CD4-positive, alpha-beta T cell treated with Interleukin-4 for 4 hours (primary cell): ENCODE results near the gene SERTAD1.

Experiments
- DNase-seq: peaks from one replicate; pipeline ENCODE4 v3.0.0-alpha.2; 2020

SERTAD1 gene

DNA sequence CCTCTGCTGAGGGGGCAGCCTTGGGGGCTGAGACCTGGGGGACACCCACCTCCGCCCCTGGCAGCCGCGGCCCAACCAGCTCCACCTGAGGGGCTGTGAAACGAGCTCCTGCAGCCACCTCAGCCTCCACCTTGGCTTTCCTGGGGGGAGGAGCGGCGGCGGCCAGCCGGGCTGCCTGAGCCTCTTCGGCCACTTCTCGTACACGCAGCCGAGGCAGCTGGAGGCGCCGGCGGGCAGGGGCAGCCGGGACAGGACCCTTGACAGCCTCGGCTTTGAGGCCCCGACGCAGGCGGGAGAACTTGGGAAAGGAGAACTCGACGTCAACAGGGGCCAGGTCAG lies 28.3 kb downstream of the SERTAD1 start:
- DNase-seq = no peak

DNA sequence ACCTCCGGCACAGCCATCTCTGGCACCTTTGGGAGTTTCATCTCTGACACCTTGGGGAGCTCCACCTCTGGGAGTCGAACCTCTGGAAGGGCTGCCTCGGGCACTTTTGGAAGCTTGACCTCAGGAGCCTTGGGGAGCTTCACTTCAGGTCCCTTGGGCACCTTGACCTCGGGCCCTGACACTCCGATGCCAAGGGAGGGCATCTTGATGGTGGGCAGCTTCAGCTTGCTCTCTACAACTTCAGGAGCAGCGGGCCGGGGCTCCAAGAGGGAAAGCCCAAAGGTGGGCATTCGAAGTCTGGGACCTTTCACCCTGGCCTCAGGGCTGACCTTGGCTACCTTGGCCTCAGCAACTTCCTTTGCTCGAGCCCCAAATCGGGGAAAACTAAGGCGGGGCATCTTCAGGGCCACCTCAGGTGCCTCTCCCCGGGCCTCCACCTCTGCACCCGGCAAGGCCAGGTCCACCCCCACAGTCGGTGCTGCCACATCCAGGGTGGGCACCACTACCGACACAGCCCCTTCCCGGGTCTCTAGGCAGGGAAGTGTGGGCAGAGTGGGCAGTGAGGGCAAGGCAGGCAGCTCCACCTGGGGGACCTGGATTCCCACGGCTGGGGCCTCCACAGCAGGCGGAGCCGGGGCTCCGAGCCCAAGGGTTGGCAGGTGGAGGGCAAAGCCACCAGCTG lies 28.8 kb downstream of the SERTAD1 start:
- DNase-seq = no peak

DNA sequence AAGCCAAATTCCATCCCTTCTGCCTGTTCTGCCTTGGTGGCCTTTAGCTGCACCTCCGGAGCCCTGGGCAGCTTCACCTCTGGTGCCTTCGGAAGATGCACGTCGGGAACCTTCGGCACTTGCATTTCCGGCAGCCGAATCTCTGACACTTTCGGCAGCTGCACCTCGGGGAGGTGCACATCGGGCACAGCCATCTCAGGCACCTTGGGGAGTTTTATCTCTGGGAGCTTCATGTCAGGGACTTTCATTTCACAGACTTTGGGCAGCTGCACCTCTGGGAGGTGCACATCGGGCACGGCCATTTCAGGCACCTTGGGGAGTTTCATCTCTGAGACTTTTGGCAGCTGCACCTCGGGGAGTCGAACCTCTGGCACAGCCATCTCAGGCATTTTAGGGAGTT lies 29.8 kb downstream of the SERTAD1 start:
- no peak for DNase-seq

DNA sequence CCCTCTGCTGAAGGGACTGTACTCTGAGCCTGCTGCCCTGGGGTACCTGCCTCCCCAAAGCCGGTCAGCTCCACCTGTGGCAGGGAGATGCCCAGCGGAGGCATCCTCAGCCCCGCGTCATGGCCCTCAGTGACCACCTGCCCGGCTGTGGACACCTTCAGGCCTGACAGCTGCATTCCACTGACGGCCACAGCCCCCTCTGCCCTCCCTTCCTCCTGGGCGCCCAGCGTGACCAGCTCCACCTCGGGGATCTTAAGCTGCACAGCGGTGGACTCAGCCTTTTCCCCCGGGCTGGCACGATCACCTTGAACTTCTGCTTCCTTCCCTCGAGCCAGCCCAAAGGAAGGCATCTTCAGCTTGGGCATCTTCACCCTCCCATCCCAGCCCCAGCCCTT lies 31.0 kb downstream of the SERTAD1 start:
- DNase-seq = no peak

DNA sequence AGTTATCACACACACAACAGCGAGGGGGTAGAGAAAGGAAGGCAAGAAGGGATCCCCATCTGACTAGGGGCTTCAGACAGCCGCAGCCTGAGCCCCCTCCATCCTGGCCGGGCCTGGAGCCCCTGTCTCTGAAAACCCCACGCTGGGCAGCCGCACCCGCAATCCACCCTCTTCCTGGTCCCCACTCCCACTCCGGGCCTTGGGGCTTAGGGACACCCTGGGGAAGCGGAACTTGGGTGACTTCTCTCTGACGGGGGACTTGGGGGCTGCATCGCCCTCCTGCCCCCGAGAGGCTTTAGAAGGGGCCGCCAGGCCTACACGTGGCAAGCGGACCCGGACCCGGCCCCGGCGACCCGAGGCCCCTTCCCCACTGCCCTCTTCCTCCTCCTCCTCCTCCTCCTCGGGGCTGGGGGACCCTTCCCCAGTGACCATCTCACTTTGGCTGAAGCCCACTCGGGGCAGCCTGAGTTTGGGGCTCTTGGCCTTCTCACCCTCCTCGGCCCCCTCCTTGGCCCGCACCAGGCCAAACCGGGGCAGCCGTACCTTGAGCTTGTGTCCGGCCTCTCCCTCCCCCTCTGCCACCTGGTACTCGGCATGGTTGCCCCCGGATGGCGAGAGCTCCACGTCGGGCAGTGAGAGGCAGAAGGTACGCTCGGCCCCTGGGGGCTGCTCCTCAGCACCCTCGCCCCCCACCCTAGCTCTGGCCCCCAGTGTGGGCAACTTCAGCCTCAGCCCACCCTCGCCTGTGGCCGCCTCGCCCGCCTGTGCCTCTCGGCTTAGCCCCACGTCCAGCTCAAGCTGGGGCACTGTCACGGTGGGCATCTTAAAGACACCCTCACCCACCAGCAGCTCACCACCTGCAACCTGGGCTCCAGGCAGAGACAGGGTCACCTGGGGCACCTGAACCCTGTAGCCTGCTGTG lies 31.6 kb downstream of the SERTAD1 start:
- DNase-seq = no peak

DNA sequence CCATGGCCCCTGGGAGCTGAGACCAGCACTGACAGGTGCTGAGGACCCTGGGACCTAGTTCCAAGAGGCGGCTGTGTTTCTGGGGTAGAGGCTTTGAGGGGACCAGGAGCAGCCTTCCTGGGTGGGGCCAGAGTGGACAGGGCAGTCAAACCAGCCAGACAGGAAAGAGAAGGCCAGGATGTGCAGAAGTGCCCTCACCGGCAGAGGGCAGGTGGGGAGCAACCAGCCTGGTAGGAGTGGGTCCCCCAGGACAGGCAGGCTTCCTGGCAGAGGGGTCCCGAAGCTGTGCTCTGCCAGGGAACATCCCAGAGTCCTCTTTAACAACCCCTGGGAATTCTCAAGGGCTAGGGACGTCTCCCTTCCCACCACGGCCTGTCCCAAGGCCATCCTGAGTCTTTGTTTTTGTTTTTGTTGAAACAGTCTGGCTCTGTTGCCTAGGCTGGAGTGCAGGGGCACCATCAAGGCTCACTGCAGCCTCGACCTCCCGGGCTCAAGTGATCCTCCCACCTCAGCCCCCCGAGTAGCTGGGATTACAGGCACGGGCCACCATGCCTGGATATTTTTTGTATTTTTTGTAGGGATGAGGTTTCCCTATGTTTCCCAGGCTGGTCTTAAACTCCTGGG lies 32.8 kb downstream of the SERTAD1 start:
- no peak for DNase-seq

DNA sequence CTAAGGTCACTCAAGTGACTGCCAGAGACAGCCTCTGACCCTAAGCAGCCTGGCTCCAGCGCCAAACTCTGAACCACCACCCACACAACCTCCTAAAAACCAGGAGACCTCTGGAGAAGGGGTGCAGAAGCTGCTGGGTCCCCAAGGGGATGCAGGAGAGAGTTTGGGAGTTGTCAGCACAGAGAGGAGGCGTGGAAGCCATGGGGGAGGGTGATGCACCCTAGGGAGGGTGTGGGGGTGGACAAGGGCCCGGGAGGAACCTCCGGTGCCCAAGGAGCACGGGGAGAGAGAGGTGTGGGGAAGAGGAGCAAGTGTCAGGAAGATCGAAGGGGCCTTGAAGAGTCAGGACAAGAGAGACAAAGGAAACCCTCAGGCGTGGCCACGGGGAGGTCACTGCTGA lies 33.7 kb downstream of the SERTAD1 start:
- no peak for DNase-seq

DNA sequence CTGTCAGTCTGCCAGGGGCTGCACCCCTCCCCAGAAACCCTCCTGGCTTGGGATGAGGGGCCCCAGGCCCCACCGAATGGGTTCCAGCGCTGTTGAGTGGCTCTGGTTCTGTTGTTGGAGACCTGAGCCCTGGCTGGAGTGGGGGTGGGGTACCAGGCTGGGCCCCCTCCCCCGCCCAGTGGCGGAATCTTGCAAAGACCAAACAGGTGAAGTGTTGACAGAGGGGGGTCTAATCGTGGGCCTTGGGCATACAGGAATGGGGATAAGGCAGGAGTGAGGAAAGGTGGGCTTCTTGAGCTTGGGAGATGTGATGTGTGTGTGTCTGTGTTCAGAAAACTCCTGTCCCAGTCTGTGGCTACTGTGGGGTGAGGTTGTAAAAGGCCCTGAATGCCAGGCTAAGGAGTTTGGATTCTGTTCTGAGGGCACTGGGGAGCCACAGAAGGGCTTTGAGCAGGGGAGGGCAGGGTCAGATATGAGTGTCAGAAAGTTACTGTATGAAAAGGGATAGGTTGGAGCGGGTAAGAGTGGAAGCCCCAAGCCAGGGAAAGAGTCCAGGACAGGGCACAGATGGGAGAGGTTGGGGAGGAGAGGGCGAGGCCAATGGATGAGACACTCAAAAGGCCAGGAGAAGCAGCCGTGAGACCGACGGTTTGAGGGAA lies 35.6 kb downstream of the SERTAD1 start, which contains the start of gene HIPK4:
HIPK4 (minus strand) TSS at position 98 of the 659 bp plus-strand sequence. CDS start 279 bp downstream, outside the sequence.
- DNase-seq = no peak

DNA sequence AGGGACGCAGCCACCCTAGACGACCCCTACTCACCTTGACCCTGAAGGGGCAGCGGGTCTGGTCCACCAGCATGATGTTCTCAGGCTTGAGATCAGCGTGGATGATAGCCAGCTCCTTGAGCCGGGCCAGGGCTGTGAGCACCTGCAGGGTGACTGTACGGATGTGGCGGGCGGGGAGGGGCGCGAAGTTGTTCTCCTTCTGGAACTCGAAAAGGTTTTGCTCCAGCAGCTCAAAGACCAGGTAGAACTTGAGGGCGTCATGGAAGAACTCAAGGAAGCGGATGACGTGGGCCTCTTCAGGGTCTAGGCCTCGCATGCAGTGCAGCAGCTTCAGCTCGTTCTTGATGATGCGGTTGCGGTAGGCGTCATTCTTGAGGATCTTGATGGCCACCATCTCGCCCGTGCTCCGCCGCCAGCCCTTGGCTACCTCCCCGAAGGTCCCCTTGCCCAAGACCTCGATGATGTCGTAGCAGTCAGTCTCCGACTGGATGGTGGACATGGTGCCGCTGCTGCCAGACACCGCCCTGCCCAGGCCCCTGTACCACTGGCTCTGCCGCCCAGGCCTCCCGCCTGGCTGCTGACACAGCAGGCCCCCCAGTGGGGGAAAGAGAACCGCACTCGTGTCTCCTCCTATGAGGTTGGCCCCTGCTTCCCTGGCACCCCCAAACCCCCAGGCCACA lies 36.2 kb downstream of the SERTAD1 start:
- DNase-seq = no peak

DNA sequence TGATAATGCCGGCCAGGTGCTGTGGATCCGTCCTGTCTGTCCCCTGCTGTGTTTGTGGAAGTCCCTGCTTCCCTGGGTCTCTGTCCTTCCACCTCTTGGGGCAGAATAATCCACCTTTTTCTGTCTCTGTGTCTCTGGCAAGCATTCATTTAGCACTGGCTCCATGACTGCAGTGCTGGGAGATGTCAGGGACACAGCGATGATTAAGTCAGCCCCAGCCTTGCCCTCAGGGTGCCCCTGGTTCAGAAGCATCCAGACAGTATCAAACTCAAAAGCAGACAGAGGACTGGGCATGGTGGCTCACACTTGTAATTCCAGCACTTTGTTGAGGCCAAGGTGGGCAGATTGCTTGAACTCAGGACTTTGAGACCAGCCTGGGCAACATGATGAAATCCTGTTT lies 37.3 kb downstream of the SERTAD1 start:
- DNase-seq = no peak

DNA sequence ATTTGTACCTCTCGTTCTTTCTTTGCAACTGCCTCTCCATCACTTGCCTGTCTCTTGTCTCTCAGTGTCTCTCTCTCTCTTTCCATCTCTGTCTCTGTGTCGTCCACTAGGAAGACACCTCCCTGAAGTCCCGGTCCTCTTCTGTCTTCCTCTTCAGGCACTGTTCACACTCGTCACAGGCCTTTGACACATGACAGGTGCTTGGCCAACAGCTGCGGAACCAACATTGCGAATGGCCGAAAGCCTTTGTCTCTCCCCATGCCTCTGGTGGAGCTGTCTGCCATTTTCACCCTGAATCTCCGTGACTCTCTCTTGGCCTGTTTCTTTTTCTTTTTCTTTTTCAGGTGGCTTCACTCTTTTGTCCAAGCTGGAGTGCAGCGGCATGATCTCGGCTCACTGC lies 38.6 kb downstream of the SERTAD1 start:
- no peak for DNase-seq

DNA sequence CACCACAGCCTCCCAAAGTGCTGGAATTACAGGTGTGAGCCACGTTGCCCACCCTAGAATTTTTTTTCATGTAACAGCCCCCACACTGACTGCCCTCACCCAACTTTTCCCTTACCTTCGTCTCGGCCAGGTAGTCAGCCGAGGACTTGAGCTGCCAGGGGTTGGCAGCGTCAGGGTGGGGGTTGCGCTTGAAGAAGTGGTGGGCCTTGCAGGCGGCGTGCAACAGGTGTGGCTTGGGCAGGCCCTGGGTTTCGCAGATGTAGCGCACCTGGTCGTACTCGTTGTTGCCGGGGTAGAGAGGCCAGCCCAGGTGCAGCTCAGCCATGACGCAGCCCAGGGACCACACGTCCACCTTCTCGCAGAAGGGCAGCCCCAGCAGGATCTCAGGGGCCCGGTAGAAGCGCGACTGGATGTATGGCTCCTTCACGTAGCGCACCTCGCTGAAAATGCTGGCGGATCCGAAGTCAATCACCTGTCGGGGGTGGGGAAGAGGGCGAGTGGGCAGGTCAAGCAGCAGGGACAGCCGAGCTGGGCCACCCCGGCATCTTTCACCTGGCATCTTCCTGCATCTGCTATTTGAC lies 42.0 kb downstream of the SERTAD1 start:
- DNase-seq = no peak

DNA sequence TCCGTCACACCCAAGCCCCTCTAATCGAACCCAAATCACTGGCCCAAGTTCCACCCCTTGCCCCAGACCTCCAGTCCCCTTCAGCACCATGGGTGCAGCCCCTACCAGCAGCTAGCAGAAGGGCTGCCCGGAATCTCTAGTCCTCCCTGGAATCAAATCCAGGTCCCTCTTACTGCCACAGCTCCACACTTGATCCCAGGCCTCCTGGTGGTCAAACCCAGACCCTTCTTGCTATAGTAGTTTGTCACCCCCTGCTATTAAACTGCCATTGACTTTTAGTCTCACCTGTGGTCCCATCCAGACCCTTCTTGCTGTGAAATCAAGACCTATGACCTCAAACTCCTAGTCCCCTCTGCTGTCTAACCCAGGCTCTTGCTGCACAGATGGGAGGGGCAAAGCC lies 44.5 kb downstream of the SERTAD1 start:
- no peak for DNase-seq

DNA sequence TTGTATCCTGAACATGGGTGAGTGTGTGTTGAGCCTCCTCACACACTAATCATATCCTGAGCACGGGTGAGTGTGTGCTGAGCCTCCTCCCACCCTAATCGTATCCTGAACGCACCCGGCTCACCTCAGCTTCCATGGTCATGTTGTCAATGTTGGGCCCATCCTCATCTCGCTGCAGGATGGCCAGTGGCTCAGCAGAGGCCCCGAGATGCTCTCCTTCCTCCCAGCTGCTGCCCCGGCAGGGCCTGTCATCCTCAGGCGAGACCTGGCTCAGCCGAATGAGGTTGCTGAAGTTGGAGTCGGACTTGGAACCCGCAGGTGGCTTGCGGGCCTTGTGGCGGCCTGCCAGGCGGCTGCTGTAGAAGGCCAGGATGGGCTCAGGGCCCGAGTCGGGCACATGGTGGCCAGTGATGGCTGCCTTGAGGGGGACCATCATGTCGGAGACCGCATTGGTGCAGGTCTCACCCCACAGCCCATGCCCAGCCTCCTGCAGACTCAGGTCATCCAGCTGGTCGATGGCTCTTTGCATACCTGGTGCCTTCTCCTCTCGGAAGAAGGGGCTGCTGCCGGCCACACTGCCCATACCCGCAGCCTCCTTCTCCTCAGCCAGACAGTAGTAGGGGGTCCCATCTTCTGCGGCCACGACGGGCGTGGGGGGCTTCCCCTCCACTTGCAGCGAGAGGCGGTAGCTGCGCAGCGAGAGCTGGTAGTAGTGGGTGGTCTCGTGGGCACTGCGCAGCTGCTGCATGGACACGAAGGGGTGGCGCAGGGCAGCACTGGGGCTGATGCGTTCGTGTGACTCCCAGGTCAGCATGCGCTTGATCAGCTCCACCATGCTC lies 45.4 kb downstream of the SERTAD1 start:
- no peak for DNase-seq

DNA sequence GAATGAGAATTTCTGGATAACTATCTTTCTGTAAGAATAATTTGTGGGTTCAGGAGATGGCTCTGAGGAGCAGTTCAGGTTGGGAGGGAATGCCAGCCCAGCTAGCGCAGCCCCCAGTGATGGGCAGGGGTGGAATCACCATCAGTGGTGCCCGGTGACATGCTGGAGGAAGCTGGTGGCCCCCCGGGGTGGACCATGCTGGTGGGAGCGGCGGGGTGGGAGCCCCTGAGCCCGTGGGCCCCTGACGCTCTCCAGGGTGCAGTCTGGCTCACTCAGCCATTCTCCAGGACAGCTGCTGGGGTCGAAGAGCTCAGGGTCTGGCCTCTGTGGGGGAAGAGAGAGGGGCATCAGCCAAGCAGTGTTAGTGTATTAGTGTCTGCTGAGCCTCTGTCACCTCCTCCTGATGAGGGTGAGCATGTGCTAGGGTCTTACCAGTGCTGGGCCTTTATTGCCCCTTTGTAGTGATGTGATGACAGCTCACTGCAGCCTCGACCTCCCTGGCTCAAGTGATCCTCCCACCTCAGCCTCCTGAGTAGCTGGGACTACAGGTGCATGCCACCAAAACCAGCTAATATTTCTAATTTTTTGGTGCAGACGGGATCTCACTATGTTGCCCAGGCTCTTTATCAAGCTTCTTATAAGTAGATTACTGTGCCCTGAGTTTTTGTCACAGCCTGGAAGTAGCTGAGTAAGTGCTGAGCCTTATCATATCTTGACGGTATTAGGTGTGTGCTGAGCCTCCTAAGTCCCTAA lies 46.2 kb downstream of the SERTAD1 start:
- no peak for DNase-seq

DNA sequence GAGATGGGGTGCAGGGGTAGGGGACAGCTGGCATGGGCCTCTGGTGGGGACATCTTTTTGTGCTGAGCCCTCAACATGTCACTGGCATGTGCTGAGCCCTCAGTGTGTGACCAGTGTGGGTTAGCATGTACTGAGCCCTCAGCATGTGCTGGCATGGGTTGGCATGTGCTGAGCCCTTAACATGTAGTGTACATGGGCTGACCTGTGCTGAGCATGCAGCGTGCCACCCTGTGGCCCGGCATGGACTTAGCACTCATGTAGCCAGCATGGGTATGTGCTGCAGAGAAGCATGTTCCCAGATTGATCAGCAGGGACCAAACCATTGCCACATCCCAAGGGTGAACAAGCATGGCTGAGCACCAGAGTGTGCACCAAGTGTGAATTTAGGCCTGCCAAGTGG lies 47.3 kb downstream of the SERTAD1 start:
- no peak for DNase-seq

DNA sequence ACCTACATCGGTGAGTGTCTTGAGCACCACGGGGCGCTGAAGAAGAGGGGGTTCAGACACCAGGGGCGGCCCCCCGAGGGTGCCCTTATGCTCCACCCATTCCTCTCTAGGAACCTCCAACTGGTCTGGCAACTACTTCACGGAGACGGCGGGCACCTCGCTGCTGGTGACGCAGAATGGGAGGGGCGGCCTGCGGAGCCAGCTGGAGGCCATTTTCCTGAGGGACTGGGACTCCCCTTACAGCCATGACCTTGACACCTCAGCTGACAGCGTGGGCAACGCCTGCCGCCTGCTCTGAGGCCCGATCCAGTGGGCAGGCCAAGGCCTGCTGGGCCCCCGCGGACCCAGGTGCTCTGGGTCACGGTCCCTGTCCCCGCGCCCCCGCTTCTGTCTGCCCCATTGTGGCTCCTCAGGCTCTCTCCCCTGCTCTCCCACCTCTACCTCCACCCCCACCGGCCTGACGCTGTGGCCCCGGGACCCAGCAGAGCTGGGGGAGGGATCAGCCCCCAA lies 47.9 kb downstream of the SERTAD1 start:
- no peak for DNase-seq

DNA sequence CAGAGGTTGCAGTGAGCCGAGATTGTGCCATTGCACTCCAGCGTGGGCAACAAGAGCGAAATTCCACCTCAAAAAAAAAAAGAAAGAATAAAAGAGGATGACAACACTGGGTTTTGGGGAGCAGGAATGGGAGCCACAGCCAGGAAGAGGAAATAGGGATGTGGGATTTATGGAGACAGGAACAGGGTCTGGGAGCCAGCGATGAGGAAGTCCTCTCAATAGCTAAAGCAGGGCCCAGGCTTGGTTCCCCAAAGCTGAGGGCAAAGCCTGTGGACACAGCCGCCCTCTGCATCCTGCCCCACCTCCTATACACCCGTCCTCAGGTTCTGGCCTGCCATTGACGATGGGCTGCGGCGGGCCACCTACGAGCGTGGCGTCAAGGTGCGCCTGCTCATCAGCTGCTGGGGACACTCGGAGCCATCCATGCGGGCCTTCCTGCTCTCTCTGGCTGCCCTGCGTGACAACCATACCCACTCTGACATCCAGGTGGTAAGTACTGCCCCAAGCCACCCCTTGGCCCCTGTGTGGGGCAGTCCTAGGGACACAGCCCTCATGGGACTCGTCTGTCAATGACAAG lies 49.4 kb downstream of the SERTAD1 start:
- no peak for DNase-seq

DNA sequence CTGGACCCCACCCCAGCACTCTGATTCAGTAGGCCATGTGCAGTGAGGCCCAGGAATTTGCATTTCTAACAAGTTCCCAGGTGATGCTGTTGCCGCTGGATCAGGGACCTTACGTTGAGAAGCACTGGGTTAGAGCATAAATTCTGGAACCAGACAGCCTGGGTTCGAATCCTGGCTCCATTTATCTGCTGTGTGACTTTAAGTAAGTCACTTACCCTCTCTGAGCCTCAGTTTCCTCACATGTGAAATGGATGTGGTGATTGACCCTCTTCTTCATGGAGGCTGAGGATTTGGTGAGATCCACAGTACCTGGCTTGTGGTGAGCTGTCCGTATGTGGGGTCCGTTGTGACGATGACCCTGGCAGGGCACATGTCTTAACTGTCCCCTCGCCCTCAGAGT lies 51.7 kb downstream of the SERTAD1 start:
- no peak for DNase-seq

DNA sequence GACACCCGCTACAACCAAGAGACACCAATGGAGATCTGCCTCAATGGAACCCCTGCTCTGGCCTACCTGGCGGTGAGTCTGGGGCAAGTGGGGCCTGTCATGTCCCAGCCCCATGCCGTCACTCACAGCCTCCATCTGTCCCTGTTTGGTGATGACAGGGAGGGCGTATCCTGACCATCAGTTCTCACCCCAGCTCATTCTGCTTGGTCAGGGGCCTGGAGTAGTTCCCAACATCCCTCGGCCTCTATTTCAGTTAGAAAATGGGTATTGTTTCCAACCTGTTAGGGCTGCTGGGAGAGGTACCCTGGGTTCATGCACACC lies 54.0 kb downstream of the SERTAD1 start:
- DNase-seq = no peak
